ENCODE measurements around the gene CRB1.

GRCh38 chr1:197400522-197400902 lies 132.5 kb downstream of the CRB1 start:
- TF ChIP-seq, protein P1, sequence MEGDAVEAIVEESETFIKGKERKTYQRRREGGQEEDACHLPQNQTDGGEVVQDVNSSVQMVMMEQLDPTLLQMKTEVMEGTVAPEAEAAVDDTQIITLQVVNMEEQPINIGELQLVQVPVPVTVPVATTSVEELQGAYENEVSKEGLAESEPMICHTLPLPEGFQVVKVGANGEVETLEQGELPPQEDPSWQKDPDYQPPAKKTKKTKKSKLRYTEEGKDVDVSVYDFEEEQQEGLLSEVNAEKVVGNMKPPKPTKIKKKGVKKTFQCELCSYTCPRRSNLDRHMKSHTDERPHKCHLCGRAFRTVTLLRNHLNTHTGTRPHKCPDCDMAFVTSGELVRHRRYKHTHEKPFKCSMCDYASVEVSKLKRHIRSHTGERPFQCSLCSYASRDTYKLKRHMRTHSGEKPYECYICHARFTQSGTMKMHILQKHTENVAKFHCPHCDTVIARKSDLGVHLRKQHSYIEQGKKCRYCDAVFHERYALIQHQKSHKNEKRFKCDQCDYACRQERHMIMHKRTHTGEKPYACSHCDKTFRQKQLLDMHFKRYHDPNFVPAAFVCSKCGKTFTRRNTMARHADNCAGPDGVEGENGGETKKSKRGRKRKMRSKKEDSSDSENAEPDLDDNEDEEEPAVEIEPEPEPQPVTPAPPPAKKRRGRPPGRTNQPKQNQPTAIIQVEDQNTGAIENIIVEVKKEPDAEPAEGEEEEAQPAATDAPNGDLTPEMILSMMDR (conservative IDR thresholded peaks at IDR 0.05) = no peak
- no peak for TF ChIP-seq EZH2 (IDR thresholded peaks at IDR 0.05; ENCODE audit: low read depth)

Measured in PC-9 (cell line).